ENCODE measurements around the gene EPHA2. TPM values are rescaled to one million over a fixed set of nuclear protein-coding genes. Genes with fewer than 3 reads are reported as not detected.
"Not testable (repeated sequence)": the region's sequence is repeated elsewhere in the genome, so short reads cannot be mapped to it uniquely, and the experiment has no call there.

The EPHA2 gene
- total RNA-seq, 1 donor from 2014 or later: 58.9 TPM

- no peak for DNase-seq (ENCODE audit: low spot score)
Observed at GRCh38 chr1:16119926-16120325, 35.9 kb downstream of the EPHA2 start.

GRCh38 chr1:16119504-16119903, 36.4 kb downstream of the EPHA2 start:
- no peak for DNase-seq (ENCODE audit: low spot score)

GRCh38 chr1:16118706-16119105, 37.2 kb downstream of the EPHA2 start:
- no peak for DNase-seq (ENCODE audit: low spot score)

- DNase-seq (ENCODE audit: low spot score): no peak
Observed at GRCh38 chr1:16117936-16118335, 37.9 kb downstream of the EPHA2 start.

GRCh38 chr1:16117369-16117768, 38.5 kb downstream of the EPHA2 start:
- DNase-seq (ENCODE audit: low spot score): no peak

- DNase-seq (ENCODE audit: low spot score): no peak
Observed at GRCh38 chr1:16116625-16117024, 39.2 kb downstream of the EPHA2 start.

- no peak for DNase-seq (ENCODE audit: low spot score)
Observed at GRCh38 chr1:16116002-16116401, 39.9 kb downstream of the EPHA2 start.

- no peak for DNase-seq (ENCODE audit: low spot score)
Observed at GRCh38 chr1:16115468-16115983, 40.3 kb downstream of the EPHA2 start.

GRCh38 chr1:16114527-16115467, 41.1 kb downstream of the EPHA2 start:
- no peak for DNase-seq (ENCODE audit: low spot score)

GRCh38 chr1:16112596-16113555, 43.0 kb downstream of the EPHA2 start:
- no peak for DNase-seq (ENCODE audit: low spot score)

- DNase-seq (ENCODE audit: low spot score): no peak
Observed at GRCh38 chr1:16111771-16112595, 43.9 kb downstream of the EPHA2 start.

- DNase-seq (ENCODE audit: low spot score): no peak
Observed at GRCh38 chr1:16110884-16111283, 45.0 kb downstream of the EPHA2 start.

- no peak for DNase-seq (ENCODE audit: low spot score)
Observed at GRCh38 chr1:16110456-16110855, 45.4 kb downstream of the EPHA2 start.

GRCh38 chr1:16109571-16109970, 46.3 kb downstream of the EPHA2 start:
- DNase-seq (ENCODE audit: low spot score): no peak

GRCh38 chr1:16107039-16107438, 48.8 kb downstream of the EPHA2 start:
- not testable (repeated sequence) for DNase-seq (ENCODE audit: low spot score)

- no peak for DNase-seq (ENCODE audit: low spot score)
Observed at GRCh38 chr1:16101623-16102022, 54.2 kb downstream of the EPHA2 start.

GRCh38 chr1:16099412-16099811, 56.5 kb downstream of the EPHA2 start:
- no peak for DNase-seq (ENCODE audit: low spot score)

- DNase-seq (ENCODE audit: low spot score): no peak
Observed at GRCh38 chr1:16095447-16095846, 60.4 kb downstream of the EPHA2 start.

GRCh38 chr1:16094453-16095158, 61.3 kb downstream of the EPHA2 start:
- no peak for DNase-seq (ENCODE audit: low spot score)

GRCh38 chr1:16093611-16094010, 62.3 kb downstream of the EPHA2 start:
- DNase-seq (ENCODE audit: low spot score): no peak

Measured in ureter (tissue), 1 donor.